NOMO-1 treated with DMSO at 0.1 percent for 48 hours (cell line): Measurements from ENCODE around the gene PKP2.
"Not testable (repeated sequence)": the region's sequence is repeated elsewhere in the genome, so short reads cannot be mapped to it uniquely, and the experiment has no call there.

Experiments
- DNase-seq: peaks from one replicate; lab custom pipeline; 2025; ENCODE audit not compliant: unreplicated experiment; lab: John Stamatoyannopoulos, UW

The PKP2 gene

DNA sequence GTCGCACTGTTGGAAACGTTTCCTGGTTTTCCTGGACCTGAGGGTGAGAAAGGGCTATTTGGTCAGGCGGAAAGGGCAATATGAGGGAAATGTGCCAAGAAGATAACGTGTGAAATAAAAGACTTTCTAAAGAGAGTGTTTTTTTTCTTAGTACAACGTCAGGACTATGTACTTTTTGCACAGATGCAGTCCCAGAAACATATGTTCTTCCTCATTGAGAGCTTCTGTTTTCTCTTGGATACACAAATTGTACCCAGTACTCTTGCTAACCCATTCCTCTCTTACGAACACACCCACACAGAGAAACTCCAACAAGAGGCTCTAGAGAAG lies 669 bp upstream of the PKP2 start:
- DNase-seq = no peak

DNA sequence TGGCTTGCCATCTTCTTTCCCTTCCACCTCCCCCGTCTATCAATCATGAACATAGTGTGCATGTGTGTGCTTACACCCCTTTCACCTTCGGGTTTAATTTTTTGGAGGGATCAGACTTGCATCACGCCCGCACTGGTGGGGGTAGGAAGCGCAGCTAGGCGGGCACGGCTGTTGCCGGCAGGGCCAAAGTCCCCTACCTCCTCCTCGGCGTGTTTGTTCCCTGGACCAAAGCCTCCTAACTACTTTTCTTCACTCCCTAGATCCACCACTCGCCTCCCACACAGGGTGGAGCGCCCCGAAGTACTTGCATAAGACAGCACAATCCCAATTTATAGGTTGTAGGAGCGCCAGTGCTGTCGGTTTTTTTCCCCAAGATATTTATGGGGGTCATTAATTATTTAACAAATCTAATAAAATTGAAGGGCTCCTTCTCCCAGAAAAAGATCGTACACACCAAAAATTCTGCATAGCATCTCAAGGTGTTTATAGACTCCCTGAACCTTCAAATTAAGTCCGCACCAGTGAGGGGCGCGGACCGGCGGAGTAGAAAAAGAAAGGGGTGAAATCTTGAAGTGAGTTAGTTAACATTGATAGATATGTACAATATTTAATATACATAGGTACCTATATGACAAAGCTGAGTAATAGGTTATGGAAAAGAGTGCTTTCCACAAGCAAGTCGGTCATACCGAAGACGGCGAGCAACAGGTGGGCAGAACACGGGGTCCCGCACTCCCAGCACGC lies 717 bp downstream of the PKP2 start:
- no peak for DNase-seq

DNA sequence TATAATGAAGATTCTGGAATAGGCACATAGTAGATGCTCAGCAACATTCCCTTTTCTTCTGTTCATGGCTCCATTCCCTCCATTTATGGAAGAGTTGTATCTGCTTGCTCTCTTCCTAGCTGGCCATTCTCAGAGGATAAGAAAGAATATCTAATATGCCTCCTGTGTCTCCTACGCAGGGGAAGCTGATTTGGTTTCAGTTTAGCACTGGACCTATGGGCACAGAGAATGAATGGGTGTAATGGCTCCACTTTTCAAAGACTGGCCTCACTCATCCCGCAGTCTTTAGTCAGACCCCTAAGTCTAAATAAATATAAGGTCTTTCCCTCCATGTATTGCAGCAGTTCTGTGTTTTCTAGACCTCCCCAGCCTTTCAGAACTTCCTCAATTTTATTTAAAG lies 2.0 kb downstream of the PKP2 start:
- DNase-seq = no peak

DNA sequence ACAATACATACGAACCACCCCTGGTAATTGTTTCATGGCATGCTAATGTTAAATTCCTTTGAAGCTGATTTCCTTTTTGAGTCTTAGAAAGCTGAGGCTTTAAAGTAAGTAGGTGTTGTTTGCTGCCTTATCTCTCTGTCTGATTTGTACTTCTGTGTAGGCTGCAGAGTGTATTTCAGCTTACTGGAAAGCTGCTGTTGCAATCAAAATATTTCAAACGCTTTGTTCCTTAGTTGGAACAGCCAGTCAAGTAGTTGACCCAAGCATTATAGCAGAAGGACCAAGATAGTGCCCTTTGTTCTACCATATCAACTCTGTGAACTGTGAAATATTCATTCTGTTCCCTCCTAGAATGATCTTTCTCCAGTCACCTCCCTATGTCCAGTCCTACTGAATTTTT lies 3.1 kb downstream of the PKP2 start:
- DNase-seq = no peak

DNA sequence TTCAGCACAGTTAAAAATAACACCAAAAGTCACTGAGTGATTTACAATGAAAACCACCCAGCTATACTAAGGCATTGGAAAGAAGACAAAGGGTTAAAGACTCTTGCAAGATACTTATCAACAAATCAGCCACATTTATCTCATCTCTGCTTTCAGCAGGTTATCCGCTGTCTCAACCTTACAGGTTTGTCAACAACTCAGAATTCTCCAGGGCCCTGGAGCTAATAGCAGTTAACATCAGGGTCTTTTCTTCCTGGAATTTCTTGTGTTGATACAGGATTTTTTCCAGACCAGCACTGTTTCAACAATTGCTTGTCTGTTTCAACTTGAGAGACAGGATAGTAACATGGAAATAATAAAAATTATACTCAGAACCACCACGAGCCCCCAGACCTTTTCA lies 3.5 kb downstream of the PKP2 start:
- no peak for DNase-seq

DNA sequence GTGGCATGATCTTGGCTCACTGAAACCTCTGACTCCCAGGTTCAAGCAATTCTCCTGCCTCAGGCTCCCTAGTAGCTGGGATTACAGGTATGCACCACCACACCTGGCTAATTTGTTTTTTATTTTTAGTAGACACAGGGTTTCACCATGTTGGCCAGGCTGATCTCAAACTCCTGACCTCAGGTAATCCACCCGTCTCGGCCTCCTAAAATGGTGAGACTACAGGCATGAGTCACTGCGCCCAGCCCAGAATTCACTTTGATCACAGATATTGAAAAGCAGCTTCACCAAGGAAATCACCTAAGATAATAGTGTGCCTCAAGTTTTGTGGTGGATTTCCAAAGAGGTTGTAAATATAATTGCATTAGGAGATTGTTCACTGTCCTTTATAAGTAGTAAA lies 4.2 kb downstream of the PKP2 start:
- not testable (repeated sequence) for DNase-seq

DNA sequence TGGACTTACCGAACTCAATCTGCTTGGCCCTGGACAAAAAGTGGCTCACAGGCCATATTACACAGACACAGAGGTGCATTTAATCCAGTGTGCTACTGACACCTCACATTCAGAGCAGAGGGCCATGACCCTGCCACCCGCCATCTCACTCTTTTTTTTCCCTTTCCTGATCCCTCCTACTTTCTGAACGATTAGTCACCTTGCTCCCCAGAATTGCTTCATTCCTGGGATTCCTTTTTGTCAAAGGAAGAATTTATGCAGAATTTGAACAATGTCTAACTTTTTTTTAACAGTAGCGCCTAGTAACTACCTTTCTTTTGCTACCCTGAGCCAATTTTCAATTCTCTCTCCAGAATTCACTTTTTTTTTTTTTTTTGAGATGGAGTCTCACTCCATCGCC lies 4.6 kb downstream of the PKP2 start:
- no peak for DNase-seq

DNA sequence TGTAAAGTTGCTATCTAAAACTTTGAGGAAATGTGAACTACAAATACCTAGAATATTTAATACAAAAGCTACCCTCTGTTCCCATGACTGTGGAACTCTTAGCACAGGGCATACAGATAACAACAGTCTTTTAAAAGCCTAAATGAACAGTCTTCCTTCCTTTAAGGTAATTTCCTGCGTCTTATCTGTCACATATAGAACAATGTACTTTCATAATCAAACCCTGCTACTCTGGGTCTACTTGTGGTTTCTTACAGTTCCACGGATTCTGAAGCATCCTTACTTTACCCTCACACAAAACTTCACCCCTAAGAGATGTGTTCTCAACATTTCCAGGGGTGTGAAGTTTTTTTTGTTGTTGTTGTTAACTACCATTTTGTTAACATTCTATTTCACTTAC lies 5.1 kb downstream of the PKP2 start:
- no peak for DNase-seq

DNA sequence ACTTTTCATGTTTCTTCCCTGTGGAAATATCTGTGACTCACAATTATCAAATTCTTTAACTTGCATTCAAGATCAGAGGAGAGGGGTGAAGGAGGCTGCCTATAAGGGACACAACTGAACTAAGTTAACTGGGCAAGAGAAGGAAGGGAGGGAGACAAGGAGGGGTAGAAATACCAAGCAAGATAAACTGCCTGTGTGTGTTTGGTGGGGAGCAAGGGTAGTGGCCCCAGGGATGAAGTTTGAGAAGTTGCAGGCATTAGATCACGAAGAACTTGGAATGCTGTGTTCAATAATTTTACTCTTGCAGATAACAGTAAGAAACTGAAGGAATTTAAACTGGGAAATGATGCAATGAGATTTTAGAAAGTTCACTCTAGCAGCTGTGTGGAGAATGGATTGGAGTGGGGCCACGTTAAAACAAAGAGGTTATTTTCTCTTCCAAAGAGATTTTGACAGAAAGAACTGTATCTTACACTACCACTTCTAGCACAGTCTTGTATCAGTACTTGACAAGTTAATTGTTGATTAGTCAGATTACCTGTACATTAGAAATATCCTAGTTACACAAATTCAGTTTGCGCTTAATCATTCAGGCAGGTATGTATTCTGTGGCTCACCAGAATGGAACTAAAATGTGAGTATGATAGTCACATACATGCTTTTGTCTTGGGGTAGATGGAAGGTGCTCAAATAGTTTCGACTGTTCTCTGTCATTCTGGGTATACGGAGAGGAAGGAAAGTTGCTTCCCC lies 7.4 kb downstream of the PKP2 start:
- no peak for DNase-seq

DNA sequence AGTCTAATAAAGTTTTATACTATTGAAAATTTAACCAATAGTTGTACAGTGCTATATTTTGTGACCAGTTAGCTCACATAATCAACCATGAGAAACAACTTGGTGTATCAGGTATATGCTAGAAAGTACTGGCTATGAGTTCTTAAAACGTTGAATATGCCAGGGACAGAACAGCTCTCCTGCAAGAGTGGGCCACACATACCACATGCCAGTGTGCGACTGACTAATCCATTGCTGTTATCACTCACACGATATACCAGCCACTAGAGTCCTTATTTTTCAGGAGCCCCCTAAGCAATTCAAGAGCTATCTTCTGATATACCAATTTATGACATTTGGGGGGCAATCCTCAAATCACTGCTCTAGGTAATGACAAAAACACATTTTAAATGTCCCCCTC lies 9.5 kb downstream of the PKP2 start:
- no peak for DNase-seq

DNA sequence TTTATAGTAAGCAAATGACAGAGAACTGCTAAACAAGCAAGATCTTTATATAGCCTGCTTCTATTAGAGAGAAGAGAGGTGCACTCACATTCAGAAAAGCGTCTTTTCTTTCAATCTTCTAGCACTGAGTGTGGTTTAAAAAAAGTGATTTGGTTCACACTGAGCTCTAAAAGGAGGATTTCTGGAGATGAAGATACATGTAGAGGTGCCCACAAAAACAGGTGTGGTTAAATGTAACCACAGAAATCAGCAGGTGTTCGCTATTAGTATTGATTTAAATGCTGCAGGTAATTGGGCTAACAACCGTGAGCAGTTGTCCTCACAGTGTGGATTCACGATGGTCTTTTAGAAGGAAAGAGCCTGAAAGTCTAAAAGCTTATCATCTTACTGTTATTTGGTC lies 10.7 kb downstream of the PKP2 start:
- no peak for DNase-seq

DNA sequence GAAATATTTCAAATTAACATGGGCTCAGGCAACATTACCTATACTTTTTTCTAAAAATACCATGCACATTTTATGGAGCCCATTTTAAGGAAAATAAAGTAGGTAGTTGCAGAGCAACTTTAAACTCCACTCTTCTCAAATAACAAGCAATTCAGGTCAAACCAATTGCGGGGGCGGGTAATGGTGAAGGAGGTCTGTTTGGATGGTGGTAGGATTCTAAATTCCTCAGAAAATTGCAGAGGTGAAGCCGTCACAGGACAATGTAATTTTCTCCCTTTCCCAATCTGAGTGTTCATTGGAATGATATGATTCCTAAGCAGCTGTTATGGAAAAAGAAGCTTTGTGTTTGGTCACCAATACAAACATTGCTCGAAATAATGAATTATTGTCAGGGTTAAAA lies 11.6 kb downstream of the PKP2 start:
- DNase-seq = no peak

DNA sequence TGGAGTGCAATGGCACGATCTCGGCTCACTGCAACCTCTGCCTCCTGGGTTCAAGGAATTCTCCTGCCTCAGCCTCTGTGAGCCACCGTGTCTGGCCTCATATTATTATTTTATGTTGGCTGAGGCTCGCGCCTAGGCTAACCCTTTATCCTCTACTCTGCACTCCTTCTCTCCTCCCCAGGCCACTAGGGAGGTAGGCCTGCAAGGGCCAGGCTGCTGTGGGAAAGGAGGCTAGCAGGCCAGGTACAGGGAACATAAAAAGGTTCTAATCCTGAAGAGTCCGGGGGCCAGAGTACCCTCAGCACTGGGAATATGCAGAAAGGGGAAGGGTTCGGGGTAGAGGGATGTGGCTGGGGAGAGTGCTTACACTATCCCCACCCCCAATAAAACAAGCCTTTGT lies 14.9 kb downstream of the PKP2 start:
- DNase-seq = no peak

DNA sequence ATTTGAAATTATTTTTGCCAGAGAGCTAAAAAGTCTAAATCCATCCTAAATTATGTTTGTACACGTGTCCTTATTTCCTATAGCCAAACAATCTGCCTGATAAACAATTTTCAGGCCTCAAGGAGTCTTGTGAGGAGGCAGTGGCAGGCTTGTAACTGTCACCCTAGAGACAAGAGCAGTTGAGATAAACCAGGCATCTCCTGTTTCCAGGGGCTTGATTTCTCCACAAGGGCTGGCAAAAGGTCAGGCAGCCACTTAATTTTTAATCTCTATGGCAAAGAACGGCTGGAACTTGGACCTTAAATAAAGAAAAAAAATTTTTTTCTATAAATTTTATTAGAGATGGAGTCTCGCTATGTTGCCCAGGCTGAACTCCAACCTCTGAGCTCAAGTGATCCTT lies 15.5 kb downstream of the PKP2 start:
- DNase-seq = no peak

DNA sequence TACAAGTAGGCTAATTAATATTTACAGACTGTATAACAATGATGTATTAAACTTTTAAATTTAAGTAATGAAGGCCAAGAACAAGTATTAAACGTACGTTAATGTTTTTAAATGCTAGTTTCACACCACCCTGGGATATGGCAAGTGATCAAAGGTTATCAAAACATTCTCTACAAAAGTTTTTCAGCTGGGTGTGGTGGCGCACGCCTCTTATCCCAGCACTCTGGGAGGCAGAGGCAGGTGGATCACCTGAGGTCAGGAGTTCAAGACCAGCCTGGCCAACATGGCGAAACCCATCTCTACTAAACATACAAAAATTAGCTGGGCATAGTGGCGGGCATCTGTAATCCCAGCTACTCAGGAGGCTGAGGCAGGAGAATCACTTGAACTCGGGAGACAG lies 17.5 kb downstream of the PKP2 start:
- DNase-seq = not testable (repeated sequence)

DNA sequence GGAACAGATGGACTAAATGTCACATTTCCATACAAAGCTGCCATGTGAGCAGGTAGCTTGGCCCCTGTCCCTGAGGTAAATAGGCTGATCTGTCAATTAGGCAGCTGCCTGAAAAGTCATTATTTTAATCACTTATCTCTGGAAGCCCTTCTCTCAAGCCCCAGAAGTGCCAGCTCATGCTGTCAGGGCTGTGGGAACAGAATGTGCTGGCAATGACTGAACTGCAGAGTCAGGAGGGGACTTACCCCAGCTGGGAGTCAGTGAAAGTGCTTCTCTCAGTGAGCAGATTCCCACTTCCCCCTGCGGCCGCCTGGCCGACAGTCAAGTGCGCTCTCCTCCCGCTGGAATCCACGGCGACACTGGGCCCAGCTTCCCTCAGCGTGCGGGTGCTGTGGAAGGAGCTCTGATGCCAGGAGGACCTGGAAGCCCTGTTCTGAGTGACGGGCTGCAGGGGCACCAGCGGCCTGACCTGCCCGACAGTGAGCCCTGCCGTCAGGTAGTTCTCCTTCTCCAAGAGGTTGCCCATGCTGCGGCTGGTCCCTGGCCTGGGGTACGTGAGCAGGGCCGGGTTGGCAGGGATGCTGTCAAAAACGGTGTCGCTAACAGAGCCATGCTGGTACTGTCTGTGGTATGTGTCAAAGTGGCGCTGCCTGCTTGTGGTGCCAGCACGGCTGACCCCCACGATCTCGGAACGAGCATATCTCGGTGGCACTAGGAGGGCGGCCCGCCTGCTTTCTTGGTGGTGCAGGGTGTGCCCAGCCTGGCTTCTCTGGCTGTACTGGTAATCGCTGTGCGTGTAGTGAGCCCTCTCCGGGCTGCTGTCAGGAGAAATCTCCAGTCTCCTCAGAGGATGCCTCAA lies 18.7 kb downstream of the PKP2 start:
- no peak for DNase-seq

DNA sequence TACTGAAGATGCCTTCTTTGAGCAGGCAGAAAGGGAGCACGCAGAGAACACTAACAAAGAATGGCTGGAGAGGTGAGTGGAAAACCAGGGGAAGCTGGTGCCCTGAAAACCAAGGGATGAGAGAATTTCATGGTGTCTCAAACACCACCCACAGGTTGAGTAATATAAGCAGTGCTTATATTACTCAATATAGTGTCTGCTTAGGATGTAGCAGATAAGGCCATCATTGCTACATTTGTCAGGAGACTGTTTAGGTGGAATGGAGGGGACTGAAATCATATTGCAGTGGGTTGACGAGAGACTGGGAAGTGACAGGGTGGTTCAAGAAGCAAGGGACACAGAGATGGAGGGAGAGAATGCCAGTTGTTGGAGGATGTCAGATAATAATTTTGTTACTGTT lies 20.6 kb downstream of the PKP2 start:
- no peak for DNase-seq

DNA sequence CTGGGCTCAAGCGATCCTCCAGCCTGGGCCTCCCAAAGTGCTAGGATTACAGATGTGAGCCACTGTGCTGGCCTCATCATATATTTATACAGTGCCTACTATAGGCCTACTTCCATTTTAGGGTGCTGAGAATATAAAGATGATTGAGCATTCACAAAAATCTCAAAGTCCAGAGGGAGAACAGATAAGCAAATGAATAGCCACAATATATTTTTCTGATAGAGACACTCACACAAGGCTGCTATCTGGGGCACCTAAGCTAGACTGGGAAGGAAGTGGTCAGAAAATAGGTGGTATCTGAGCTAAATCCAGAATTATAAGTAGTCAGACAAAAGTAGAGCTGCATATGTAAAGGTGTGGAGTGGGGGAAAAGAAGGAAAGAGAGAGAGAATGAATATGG lies 21.6 kb downstream of the PKP2 start:
- no peak for DNase-seq

DNA sequence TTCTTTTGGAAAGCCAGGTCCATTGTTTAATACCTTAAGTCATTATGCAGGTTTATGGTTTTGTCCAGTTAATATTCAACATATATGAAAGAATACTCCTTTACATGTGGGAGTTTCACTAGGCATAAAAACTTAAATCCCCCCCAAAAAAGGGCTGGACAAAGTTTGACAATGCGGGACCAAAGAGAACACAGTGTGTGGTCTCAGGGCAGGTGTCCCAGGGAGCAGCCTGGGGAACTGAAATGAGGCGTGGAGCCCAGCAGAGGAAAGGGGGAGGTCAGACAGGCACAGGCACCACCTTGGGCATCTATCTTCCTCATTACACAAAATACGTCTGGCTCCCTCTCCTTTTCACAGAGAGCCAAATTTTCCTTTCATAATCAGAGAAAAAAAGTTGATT lies 22.5 kb downstream of the PKP2 start:
- DNase-seq = no peak

DNA sequence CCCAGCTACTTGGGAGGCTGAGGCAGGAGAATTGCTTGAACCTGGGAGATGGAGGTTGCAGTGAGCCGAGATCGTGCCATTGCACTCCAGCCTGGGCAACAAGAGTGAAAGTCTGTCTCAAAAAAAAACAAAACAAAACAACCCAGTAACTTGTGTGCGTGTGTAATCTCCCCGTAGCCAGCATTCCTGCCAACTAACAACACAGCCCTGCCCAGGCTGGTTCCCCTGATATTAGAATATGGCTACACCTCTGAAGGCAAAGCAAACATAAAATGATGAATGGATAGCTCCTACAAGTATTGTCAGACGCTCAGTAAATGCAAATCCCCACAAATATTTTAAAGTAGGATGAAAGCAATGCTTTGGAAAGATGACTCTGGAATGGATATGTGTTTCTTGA lies 24.2 kb downstream of the PKP2 start:
- not testable (repeated sequence) for DNase-seq

DNA sequence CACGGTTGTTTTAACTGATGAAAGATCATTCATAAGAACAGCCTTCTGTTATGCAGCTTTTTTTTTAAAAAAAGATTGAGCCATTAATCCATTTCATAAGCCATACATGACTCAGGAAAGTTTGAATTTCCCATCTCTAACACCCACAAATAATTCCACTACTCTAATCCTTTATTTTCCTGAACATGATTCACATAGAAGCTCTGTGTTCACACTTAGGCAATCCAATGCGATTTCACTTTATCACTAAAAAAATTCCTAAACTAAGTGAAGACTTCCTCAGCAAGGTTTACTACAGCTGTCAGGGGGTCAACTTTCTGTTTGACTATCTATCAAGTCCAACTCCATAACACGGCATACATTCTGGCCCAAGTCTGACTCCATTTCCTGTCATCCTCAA lies 25.9 kb downstream of the PKP2 start:
- DNase-seq = no peak

DNA sequence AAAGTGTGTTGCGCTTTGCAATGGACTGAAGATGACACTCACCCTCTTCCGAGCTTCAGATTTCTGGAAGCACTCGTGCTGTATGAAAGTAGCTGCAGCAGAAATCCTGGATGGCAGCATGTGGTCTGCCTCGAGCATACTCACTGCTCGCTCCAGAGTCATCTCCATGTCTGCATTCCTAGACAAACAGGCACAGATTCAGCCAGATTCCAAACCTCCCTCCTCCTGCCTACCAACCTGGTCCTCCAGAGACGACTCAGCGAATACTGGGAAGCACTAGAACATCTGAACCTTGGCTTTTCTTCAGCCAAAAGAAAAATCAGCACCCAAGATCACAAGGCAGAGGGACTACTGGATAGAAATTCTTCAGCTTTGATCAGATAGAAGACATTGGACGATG lies 27.7 kb downstream of the PKP2 start:
- DNase-seq = no peak
